HK-2 (cell line): ENCODE measurements around the gene TBC1D22A.

Source experiments
- DNase-seq: peaks from one replicate; pipeline ENCODE4 v3.0.0-alpha.2; 2018; ENCODE audit not compliant: unreplicated experiment

The TBC1D22A gene

GRCh38 chr22:46835693-46836092 is 73.2 kb downstream of the TBC1D22A start:
- DNase-seq, result no peak

GRCh38 chr22:46841522-46841921 is 79.1 kb downstream of the TBC1D22A start:
- DNase-seq, result no peak

- no peak for DNase-seq
Observed at GRCh38 chr22:46842606-46843005, 80.2 kb downstream of the TBC1D22A start.

- no peak for DNase-seq
Observed at GRCh38 chr22:46843821-46844255, 81.4 kb downstream of the TBC1D22A start.

- no peak for DNase-seq
Observed at GRCh38 chr22:46844606-46845210, 82.3 kb downstream of the TBC1D22A start.

GRCh38 chr22:46845296-46846149 is 83.1 kb downstream of the TBC1D22A start:
- no peak for DNase-seq

GRCh38 chr22:46846150-46846831 is 83.8 kb downstream of the TBC1D22A start:
- no peak for DNase-seq

GRCh38 chr22:46846832-46847355 is 84.4 kb downstream of the TBC1D22A start:
- no peak for DNase-seq

- no peak for DNase-seq
Observed at GRCh38 chr22:46848197-46848596, 85.7 kb downstream of the TBC1D22A start.

- no peak for DNase-seq
Observed at GRCh38 chr22:46849101-46849500, 86.7 kb downstream of the TBC1D22A start.

GRCh38 chr22:46849951-46850350 is 87.5 kb downstream of the TBC1D22A start:
- DNase-seq, result no peak

GRCh38 chr22:46851311-46851710 is 88.9 kb downstream of the TBC1D22A start:
- DNase-seq, result no peak

GRCh38 chr22:46851941-46852340 is 89.5 kb downstream of the TBC1D22A start:
- no peak for DNase-seq

- no peak for DNase-seq
Observed at GRCh38 chr22:46852771-46853170, 90.3 kb downstream of the TBC1D22A start.

- DNase-seq, result no peak
Observed at GRCh38 chr22:46853191-46853590, 90.7 kb downstream of the TBC1D22A start.

GRCh38 chr22:46854125-46854870 is 91.8 kb downstream of the TBC1D22A start:
- DNase-seq, result no peak

GRCh38 chr22:46855681-46856080 is 93.2 kb downstream of the TBC1D22A start:
- DNase-seq, result no peak

- DNase-seq, result no peak
Observed at GRCh38 chr22:46856661-46857060, 94.2 kb downstream of the TBC1D22A start.

- no peak for DNase-seq
Observed at GRCh38 chr22:46857142-46857884, 94.9 kb downstream of the TBC1D22A start.

GRCh38 chr22:46857885-46858143 is 95.4 kb downstream of the TBC1D22A start:
- no peak for DNase-seq

GRCh38 chr22:46858181-46858771 is 95.8 kb downstream of the TBC1D22A start:
- DNase-seq, result no peak
